ENCODE measurements around the gene SBNO2. TPM values are rescaled to one million over a fixed set of nuclear protein-coding genes. Genes with fewer than 3 reads are reported as not detected.

SBNO2 gene
- total and polyA plus RNA-seq, 2 donors = 15.4 to 62.4 TPM

DNA sequence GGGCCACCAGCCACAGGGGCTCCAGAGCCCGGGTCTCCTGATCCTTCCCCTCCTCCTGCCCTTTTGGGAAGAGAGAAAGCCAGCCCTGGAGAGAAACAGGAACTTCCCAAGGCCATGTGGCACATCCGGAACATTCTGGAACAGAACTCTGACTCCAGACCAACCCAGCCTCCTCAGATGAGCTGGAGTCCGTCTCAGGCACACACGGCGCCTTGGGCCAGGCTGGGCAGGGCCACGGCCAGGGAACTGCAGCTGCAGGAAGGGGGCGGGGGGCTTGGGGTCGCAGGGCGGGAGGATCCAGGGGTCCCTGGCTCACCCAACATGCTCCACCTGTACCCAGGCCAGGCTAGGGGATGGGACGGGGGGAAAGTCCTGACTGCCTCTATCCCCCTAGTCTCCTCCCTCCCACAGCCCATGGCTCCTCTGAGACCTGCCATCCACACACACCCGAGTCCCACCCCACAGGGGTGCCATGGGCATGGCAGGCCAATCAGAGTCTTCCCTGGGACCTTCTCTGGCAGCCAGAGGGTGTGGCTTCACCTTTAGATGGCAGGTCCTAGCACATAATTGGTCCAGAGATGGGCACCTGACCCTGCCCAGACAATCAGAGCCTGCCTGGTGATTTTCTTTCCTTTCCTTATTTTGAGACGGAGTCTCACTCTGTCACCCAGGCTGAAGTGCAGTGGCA lies 22.9 kb downstream of the SBNO2 start:
- Histone ChIP-seq H3K27ac (ENCODE audit: low read depth in 1 of 2, low read length in 1 of 2) (peak overlapping the region in 1 of 2 donors; percentile 42), H3K27me3 (ENCODE audit: control insufficient read depth in 2 of 2, insufficient read depth in 1 of 2, low read length in 1 of 2) (no peaks in the 10 kb centered on the region), H3K4me3 (ENCODE audit: low read length in 2 of 2) (no peak overlapping the region), H3K9me3 (ENCODE audit: control insufficient read depth in 2 of 2, insufficient read depth in 1 of 2, low read length in 1 of 2) (no peaks in the 10 kb centered on the region), H3K4me1 (ENCODE audit: control insufficient read depth in 2 of 2, insufficient read depth in 2 of 2, low read length in 2 of 2) (peaks cover 0 to 9% of the 10 kb centered on the region in 2 donors), H3K36me3 (ENCODE audit: control insufficient read depth in 2 of 2, insufficient read depth in 2 of 2, low read length in 1 of 2) (peaks cover 31 to 73% of the 10 kb centered on the region in 2 donors)
- DNase-seq (ENCODE audit: low read depth in 6 of 9, low spot score in 9 of 9) = no peak
- 97% methylated on average over 12 of the region's 12 CpGs for WGBS

DNA sequence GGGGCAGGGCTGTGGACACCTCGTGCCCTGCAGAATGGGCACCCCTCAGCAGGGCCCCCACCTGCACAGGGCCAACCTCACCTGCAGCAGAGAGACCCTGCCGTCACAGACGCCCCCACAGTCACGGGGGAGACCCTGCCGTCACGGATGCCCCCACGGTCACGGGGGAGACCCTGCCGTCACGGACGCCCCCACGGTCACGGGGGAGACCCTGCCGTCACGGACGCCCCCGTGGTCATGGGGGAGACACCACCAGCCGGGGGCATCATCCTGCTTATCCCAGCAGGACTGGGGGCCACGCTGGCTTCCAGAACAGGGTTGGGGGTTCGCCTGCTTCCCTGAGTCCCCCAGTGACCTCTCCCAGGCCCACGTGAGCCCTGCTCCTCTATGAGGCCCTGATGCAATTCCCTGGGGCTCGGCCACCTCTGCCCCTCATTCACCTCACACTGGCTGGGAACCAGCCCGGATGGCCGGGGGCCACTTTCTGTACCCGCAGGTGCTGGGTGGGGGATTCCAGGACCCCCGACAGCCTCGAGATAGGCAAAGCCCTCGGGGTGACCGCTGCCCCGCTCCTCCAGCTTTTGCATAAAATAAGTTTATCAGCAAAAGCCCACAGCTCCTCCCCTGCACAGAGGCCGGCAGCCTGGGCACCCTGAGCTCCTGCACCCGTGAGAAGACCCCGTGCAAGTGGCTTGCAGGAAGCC lies 23.6 kb downstream of the SBNO2 start:
- H3K9me3 ChIP-seq (ENCODE audit: control insufficient read depth in 2 of 2, insufficient read depth in 1 of 2, low read length in 1 of 2) = no peaks in the 10 kb centered on the region
- H3K27ac ChIP-seq (ENCODE audit: low read depth in 1 of 2, low read length in 1 of 2) = no peak overlapping the region
- H3K4me1 ChIP-seq (ENCODE audit: control insufficient read depth in 2 of 2, insufficient read depth in 2 of 2, low read length in 2 of 2) = peaks cover 0 to 4% of the 10 kb centered on the region in 2 donors
- 93% methylated on average over 33 of the region's 33 CpGs for WGBS
- no peak for DNase-seq (ENCODE audit: low read depth in 6 of 9, low spot score in 9 of 9)
- no peak overlapping the region for H3K4me3 ChIP-seq (ENCODE audit: low read length in 2 of 2)
- H3K36me3 ChIP-seq (ENCODE audit: control insufficient read depth in 2 of 2, insufficient read depth in 2 of 2, low read length in 1 of 2) = peaks cover 31 to 75% of the 10 kb centered on the region in 2 donors
- no peaks in the 10 kb centered on the region for H3K27me3 ChIP-seq (ENCODE audit: control insufficient read depth in 2 of 2, insufficient read depth in 1 of 2, low read length in 1 of 2)

DNA sequence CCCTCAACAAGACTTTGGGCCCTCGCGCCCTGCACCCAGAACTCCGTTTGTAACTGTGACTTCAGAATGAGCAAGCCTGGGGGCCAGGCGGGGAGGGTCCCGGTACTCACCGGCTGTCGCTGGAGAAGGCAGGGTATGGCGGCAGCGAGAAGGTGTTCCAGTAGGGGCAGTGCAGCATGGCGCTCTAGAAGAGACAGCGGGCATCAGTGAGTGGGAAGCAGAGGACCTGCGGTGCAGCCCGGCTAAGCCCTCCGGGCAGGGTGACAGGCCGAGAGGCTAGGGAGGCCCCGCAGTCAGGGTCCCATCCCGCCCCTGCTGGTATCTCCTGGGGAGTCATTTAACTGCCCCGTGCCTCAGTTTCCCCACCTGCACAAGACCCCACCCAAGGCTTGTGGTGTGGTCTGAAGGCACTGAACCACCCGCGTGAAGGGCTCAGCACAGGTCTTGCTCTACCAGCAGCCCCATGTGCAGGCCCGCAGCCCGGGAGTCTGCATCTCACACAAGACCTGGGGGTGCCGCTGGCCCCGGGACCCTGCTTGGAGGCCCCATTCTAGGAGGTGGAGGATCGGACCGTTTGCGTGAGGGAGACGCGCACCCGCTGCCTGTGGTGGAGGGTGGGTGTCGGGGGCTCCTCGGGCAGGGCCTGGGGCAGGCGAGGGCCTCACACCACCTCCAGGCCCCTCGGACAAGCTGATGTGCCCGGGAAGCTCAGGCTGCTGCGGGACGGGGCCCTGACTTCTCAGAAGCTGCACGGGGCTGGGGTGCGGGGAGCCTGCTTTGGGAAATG lies 24.6 kb downstream of the SBNO2 start:
- Histone ChIP-seq H3K36me3 (ENCODE audit: control insufficient read depth in 2 of 2, insufficient read depth in 2 of 2, low read length in 1 of 2) (peaks cover 31 to 69% of the 10 kb centered on the region in 2 donors), H3K4me1 (ENCODE audit: control insufficient read depth in 2 of 2, insufficient read depth in 2 of 2, low read length in 2 of 2) (no peaks in the 10 kb centered on the region), H3K4me3 (ENCODE audit: low read length in 2 of 2) (no peak overlapping the region), H3K9me3 (ENCODE audit: control insufficient read depth in 2 of 2, insufficient read depth in 1 of 2, low read length in 1 of 2) (no peaks in the 10 kb centered on the region), H3K27me3 (ENCODE audit: control insufficient read depth in 2 of 2, insufficient read depth in 1 of 2, low read length in 1 of 2) (no peaks in the 10 kb centered on the region), H3K27ac (ENCODE audit: low read depth in 1 of 2, low read length in 1 of 2) (peak overlapping the region in 1 of 2 donors; percentile 42)
- DNase-seq (ENCODE audit: low read depth in 6 of 9, low spot score in 9 of 9) = no peak
- 98% methylated on average over 39 of the region's 39 CpGs for WGBS

DNA sequence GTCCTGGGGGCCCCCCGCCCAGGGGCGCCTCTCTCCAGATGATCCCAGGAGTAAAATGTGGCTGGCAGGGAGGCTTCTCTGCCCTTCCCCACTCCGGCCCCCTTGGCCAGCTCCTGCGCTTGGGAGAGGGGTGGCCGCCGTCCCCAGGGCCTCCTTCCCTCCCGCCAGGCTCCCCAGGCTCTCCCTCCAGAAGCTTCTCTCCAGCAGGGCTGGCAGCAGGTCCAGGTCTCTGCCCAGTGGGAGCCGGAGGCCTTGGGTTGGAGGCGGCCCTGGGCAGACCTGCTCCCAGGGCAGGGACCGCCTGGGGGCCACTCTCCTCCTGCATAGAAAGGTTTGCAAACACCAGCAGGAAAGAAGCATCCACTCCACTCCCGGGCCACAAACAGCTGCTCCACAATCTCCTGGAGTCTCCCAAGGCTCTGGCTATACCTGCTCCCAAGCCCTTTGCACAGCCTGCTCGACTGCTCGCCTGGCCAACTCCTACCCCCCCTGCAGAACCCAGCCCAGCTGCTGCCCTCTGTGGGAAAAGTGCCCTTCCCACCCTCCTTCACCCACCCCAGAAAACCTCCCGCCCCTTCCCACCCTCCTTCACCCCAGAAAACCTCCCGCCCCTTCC lies 26.0 kb downstream of the SBNO2 start:
- H3K4me1 ChIP-seq (ENCODE audit: control insufficient read depth in 2 of 2, insufficient read depth in 2 of 2, low read length in 2 of 2) = no peaks in the 10 kb centered on the region
- DNase-seq (ENCODE audit: low read depth in 6 of 9, low spot score in 9 of 9) = no peak
- H3K4me3 ChIP-seq (ENCODE audit: low read length in 2 of 2) = no peak overlapping the region
- no peaks in the 10 kb centered on the region for H3K9me3 ChIP-seq (ENCODE audit: control insufficient read depth in 2 of 2, insufficient read depth in 1 of 2, low read length in 1 of 2)
- no peak overlapping the region for H3K27ac ChIP-seq (ENCODE audit: low read depth in 1 of 2, low read length in 1 of 2)
- no peaks in the 10 kb centered on the region for H3K27me3 ChIP-seq (ENCODE audit: control insufficient read depth in 2 of 2, insufficient read depth in 1 of 2, low read length in 1 of 2)
- H3K36me3 ChIP-seq (ENCODE audit: control insufficient read depth in 2 of 2, insufficient read depth in 2 of 2, low read length in 1 of 2) = peaks cover 42 to 72% of the 10 kb centered on the region in 2 donors
- 96% methylated on average over 15 of the region's 15 CpGs for whole genome bisulfite sequencing

DNA sequence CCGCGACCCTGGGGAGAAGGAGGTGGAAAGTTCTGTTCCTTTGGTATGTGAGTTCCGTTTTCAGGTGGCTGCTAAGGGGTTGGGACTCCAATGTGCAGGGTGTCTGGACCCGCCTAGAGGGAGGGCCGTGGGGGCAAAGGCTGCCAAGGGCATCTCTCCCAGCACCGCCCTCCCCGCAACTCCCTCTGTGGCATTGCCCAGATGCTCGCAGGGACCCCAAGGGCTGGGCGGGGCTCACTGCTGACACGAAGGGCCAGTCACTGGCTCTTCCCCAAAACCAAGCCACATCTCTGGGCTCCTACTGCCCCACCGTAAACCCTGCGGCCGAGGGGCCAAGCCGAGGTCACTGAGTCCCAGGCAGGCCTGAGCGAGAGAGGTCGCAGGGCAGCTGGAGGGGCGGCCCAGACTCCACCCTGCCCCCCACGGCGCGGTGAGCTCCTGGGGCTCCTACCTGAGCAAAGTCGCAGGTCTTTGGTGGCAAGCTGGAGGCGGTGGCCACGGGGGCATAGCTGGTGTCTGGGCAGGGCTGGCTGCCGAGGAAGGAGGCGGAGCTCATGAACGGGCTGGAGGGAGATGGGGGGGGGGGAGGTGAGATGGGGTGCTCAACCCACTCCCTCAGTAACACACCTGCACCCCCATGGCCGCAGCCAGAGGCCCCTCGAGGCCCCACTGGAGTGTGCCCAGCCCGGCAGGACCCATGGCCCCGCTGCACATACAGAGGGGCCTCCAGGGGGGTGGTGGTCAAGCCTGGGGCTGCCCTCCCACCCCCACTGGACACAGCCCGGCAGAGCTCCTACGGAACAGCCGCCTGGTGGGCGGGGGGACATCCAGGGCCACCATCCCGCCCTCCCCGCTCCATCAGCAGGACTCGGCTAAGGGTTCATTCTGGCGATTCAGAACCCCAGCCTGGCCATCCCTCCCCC lies 26.9 kb downstream of the SBNO2 start:
- peaks cover 0 to 2% of the 10 kb centered on the region in 2 donors for H3K9me3 ChIP-seq (ENCODE audit: control insufficient read depth in 2 of 2, insufficient read depth in 1 of 2, low read length in 1 of 2)
- H3K36me3 ChIP-seq (ENCODE audit: control insufficient read depth in 2 of 2, insufficient read depth in 2 of 2, low read length in 1 of 2) = peaks cover 38 to 70% of the 10 kb centered on the region in 2 donors
- DNase-seq (ENCODE audit: low read depth in 6 of 9, low spot score in 9 of 9) = no peak
- H3K4me3 ChIP-seq (ENCODE audit: low read length in 2 of 2) = no peak overlapping the region
- 97% methylated on average over 38 of the region's 38 CpGs for WGBS
- no peak overlapping the region for H3K27ac ChIP-seq (ENCODE audit: low read depth in 1 of 2, low read length in 1 of 2)
- H3K27me3 ChIP-seq (ENCODE audit: control insufficient read depth in 2 of 2, insufficient read depth in 1 of 2, low read length in 1 of 2) = no peaks in the 10 kb centered on the region
- no peaks in the 10 kb centered on the region for H3K4me1 ChIP-seq (ENCODE audit: control insufficient read depth in 2 of 2, insufficient read depth in 2 of 2, low read length in 2 of 2)

DNA sequence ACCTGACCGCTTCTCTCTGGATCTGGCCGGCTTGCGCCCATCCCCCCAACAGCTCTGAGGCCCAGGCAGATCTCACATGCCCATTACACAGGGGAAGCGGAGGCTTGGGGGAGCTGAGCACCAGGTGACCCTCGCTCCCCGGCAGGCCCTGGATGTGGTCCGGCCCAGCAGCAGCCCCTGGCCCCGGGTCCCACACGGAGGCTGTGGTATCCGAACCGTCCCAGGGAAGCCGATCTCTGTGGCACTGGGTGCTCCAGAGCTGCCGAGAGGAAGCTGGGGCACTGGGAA lies 27.7 kb downstream of the SBNO2 start:
- H3K4me1 ChIP-seq (ENCODE audit: control insufficient read depth in 2 of 2, insufficient read depth in 2 of 2, low read length in 2 of 2) = no peaks in the 10 kb centered on the region
- 96% methylated on average over 13 of the region's 13 CpGs for WGBS
- H3K27ac ChIP-seq (ENCODE audit: low read depth in 1 of 2, low read length in 1 of 2) = no peak overlapping the region
- DNase-seq (ENCODE audit: low read depth in 6 of 9, low spot score in 9 of 9) = no peak
- H3K9me3 ChIP-seq (ENCODE audit: control insufficient read depth in 2 of 2, insufficient read depth in 1 of 2, low read length in 1 of 2) = peaks cover 0 to 4% of the 10 kb centered on the region in 2 donors
- peaks cover 31 to 62% of the 10 kb centered on the region in 2 donors for H3K36me3 ChIP-seq (ENCODE audit: control insufficient read depth in 2 of 2, insufficient read depth in 2 of 2, low read length in 1 of 2)
- no peaks in the 10 kb centered on the region for H3K27me3 ChIP-seq (ENCODE audit: control insufficient read depth in 2 of 2, insufficient read depth in 1 of 2, low read length in 1 of 2)
- H3K4me3 ChIP-seq (ENCODE audit: low read length in 2 of 2) = no peak overlapping the region

DNA sequence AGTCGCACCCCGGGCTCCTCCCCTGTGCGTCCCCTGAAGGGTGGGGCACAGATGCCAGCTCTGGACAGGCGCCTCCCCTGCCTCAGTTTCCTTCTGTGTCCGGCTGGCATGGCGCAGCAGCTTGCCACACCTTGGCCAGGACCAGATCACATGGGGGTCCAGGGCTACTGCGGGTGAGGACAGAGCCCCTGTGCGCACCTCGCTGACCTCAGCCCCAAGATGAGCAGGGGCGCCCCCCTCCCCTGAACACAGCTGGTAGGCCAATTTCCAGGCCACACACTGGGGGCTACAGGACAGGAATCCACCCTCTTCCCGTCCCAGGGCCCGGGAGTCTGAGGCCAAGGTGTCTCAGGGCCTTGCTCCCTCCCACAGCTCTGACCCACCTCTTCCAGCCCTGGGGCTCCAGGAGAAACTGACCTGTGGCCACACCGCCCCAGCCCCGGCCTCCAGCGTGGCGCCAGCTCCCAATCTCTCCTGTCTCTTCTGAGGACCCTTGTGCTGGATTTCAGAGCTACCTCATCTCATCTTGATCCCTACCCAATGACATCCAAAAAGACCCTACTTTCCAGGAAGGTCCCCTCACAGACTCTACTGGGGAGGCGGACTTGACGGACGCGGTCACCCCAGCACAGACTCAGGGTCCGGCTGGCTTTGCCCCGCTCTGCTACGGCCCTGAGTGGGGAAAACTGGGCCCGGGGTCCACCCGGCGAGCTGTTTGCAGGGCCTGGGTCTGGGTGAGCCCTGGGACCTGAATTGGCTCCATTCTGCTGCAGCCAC lies 28.2 kb downstream of the SBNO2 start:
- no peak overlapping the region for H3K27ac ChIP-seq (ENCODE audit: low read depth in 1 of 2, low read length in 1 of 2)
- DNase-seq (ENCODE audit: low read depth in 6 of 9, low spot score in 9 of 9) = no peak
- no peaks in the 10 kb centered on the region for H3K4me1 ChIP-seq (ENCODE audit: control insufficient read depth in 2 of 2, insufficient read depth in 2 of 2, low read length in 2 of 2)
- WGBS = 98% methylated on average over 26 of the region's 26 CpGs
- H3K36me3 ChIP-seq (ENCODE audit: control insufficient read depth in 2 of 2, insufficient read depth in 2 of 2, low read length in 1 of 2) = peaks cover 27 to 59% of the 10 kb centered on the region in 2 donors
- peaks cover 0 to 4% of the 10 kb centered on the region in 2 donors for H3K9me3 ChIP-seq (ENCODE audit: control insufficient read depth in 2 of 2, insufficient read depth in 1 of 2, low read length in 1 of 2)
- H3K4me3 ChIP-seq (ENCODE audit: low read length in 2 of 2) = no peak overlapping the region
- H3K27me3 ChIP-seq (ENCODE audit: control insufficient read depth in 2 of 2, insufficient read depth in 1 of 2, low read length in 1 of 2) = no peaks in the 10 kb centered on the region

DNA sequence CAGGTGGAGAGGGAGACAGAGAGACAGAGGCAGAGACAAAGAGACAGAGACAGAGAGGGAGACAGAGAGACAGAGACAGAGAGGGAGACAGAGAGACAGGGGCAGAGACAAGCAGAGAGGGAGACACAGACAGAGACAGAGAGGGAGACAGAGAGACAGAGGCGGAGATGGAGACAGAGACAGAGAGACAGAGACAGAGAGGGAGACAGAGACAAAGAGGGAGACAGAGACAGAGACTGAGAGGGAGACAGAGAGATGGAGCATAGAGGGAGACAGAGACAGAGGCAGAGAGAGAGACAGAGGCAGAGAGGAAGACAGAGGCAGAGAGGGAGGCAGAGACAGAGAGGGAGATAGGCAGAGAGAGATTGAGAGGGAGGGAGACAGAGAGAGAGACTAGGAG lies 29.3 kb downstream of the SBNO2 start:
- Histone ChIP-seq H3K36me3 (ENCODE audit: control insufficient read depth in 2 of 2, insufficient read depth in 2 of 2, low read length in 1 of 2) (peaks cover 22 to 51% of the 10 kb centered on the region in 2 donors), H3K4me3 (ENCODE audit: low read length in 2 of 2) (no peak overlapping the region), H3K4me1 (ENCODE audit: control insufficient read depth in 2 of 2, insufficient read depth in 2 of 2, low read length in 2 of 2) (no peaks in the 10 kb centered on the region), H3K27me3 (ENCODE audit: control insufficient read depth in 2 of 2, insufficient read depth in 1 of 2, low read length in 1 of 2) (no peaks in the 10 kb centered on the region), H3K27ac (ENCODE audit: low read depth in 1 of 2, low read length in 1 of 2) (no peak overlapping the region), H3K9me3 (ENCODE audit: control insufficient read depth in 2 of 2, insufficient read depth in 1 of 2, low read length in 1 of 2) (peaks cover 0 to 7% of the 10 kb centered on the region in 2 donors)
- WGBS = 100% methylated on average over 1 of the region's 1 CpG
- DNase-seq (ENCODE audit: low read depth in 6 of 9, low spot score in 9 of 9) = no peak

All from thymus (tissue), 11 donors.